ENCODE measurements around the gene NFIX.

DNA sequence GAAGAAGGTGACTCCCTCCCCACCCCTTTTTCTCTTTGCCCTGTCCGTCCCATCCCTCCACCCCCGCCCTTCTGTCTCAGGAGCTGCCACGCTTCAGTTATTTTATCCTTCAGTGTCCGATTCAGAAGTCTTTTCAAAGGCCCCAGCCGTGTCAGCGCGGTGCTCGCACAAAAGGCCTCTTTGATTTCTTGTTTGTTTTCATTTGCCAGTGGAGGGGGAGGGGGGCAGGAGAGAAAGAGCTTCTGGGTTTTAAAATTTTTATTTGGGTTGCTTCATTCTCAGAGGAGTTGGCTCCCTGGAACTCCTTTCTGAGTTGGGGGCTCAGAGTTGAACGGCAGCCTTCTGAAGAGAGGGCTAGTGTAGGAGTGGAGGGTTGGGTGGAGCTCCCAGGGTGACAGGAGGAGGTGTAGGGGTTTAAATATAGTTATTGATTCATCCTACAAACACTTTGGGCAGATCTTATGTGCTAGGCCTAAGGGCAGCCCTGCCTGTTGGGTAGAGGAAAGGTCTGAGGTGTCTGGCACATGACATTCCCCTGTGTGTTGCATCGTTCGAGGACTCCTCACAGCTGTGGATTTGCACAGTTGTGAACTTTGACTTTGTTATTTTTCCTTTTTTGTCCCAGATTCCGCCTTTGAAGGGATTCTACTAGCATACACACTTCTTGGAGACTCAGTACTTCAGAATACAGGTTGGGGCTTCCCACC lies 36.8 kb downstream of the NFIX start:
- TF ChIP-seq, protein P1, sequence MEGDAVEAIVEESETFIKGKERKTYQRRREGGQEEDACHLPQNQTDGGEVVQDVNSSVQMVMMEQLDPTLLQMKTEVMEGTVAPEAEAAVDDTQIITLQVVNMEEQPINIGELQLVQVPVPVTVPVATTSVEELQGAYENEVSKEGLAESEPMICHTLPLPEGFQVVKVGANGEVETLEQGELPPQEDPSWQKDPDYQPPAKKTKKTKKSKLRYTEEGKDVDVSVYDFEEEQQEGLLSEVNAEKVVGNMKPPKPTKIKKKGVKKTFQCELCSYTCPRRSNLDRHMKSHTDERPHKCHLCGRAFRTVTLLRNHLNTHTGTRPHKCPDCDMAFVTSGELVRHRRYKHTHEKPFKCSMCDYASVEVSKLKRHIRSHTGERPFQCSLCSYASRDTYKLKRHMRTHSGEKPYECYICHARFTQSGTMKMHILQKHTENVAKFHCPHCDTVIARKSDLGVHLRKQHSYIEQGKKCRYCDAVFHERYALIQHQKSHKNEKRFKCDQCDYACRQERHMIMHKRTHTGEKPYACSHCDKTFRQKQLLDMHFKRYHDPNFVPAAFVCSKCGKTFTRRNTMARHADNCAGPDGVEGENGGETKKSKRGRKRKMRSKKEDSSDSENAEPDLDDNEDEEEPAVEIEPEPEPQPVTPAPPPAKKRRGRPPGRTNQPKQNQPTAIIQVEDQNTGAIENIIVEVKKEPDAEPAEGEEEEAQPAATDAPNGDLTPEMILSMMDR (IDR thresholded peaks at IDR 0.05) = no peak
- no peak for TF ChIP-seq POLR2A (IDR thresholded peaks at IDR 0.05)

Data from ovary (tissue), 3 donors.